H1 (cell line): Measurements from ENCODE around the gene FAM111A. TPM values are rescaled to one million over a fixed set of nuclear protein-coding genes. Genes with fewer than 3 reads are reported as not detected.

ENCODE experiments used
- CTCF ChIA-PET: fragments of 300-600 bp; sonication (Branson Sonifier 250); formaldehyde crosslinking; loops from one replicate; lab custom pipeline; 2021; ENCODE audit not compliant: partially characterized antibody; lab: Charles Lee
- POLR2A ChIA-PET: fragments of 300-600 bp; sonication (Branson Sonifier 250); formaldehyde crosslinking; loops from one replicate; lab custom pipeline; 2021; ENCODE audit warnings: inconsistent platforms; ENCODE audit not compliant: partially characterized antibody; lab: Charles Lee
- DNase-seq, 2 experiments: peaks; one replicate each; pipeline versions ENCODE4 v3.0.0 to v3.0.0-alpha.2; 2010 to 2022; ENCODE audit warnings: low spot score in 2 of 2, low read depth in 1 of 2, mixed read lengths in 1 of 2
- FAIRE-seq: peaks from 2 replicates; lab custom pipeline; 2011; peaks lifted over from hg19 to GRCh38; lab: Jason Lieb, UNC
- H2AFZ ChIP-seq: 2 replicates; pipeline ENCODE4 v1.8.1; 2012; ENCODE audit warnings: low read length, inconsistent platforms
- H2AK5ac ChIP-seq: 2 replicates; pipeline ENCODE4 v1.6.1; 2013; ENCODE audit warnings: low read depth, low read length
- H2BK120ac ChIP-seq: replicated peaks from 2 replicates; pipeline ENCODE3; 2013; ENCODE audit warnings: low read depth, low read length, inconsistent platforms
- H2BK12ac ChIP-seq: 2 replicates; pipeline ENCODE4 v1.6.1; 2013; ENCODE audit warnings: low read depth, low read length
- H2BK15ac ChIP-seq: 2 replicates; pipeline ENCODE4 v1.6.1; 2013; ENCODE audit warnings: low read length
- H2BK20ac ChIP-seq: 2 replicates; pipeline ENCODE4 v1.6.1; 2013; ENCODE audit warnings: low read length
- H2BK5ac ChIP-seq: 2 replicates; pipeline ENCODE4 v1.6.1; 2013; ENCODE audit warnings: low read depth, low read length
- H3K14ac ChIP-seq: 2 replicates; pipeline ENCODE4 v1.6.1; 2013; ENCODE audit warnings: inconsistent platforms; ENCODE audit not compliant: insufficient read length
- H3K18ac ChIP-seq: 2 replicates; pipeline ENCODE4 v1.6.1; 2013; ENCODE audit warnings: low read length; ENCODE audit errors: extremely low read depth
- H3K23ac ChIP-seq: 2 replicates; pipeline ENCODE4 v1.6.1; 2013; ENCODE audit warnings: inconsistent platforms; ENCODE audit not compliant: insufficient read length
- H3K23me2 ChIP-seq: 2 replicates; pipeline ENCODE4 v1.6.1; 2013; ENCODE audit warnings: low read depth, low read length
- H3K27ac ChIP-seq: 2 replicates; pipeline ENCODE4 v1.6.1; 2011; ENCODE audit warnings: low read depth, low read length, inconsistent platforms
- H3K27me3 ChIP-seq, 4 experiments: replicated peaks in 1 of 4; 1 replicate in 1 of 4; 2 replicates in 3 of 4; pipeline versions ENCODE4 v1.6.1 to v1.8.1; 2011 to 2013; ENCODE audit warnings: low read length in 3 of 4, mild to moderate bottlenecking in 3 of 4, inconsistent platforms in 2 of 4, mixed read lengths in 2 of 4, moderate library complexity in 1 of 4; ENCODE audit not compliant: control insufficient read depth in 3 of 4, insufficient read depth in 3 of 4; ENCODE audit errors: extremely low read depth in 1 of 4
- H3K36me3 ChIP-seq, 4 experiments: 2 replicates each; pipeline versions ENCODE4 v1.6.1 to v1.8.1; 2011 to 2013; ENCODE audit warnings: mild to moderate bottlenecking in 4 of 4, low read length in 3 of 4, moderate library complexity in 2 of 4, control low read depth in 1 of 4, inconsistent platforms in 1 of 4; ENCODE audit not compliant: insufficient read depth in 4 of 4, control insufficient read depth in 2 of 4
- H3K4ac ChIP-seq: replicated peaks from 2 replicates; pipeline ENCODE3; 2013; ENCODE audit warnings: low read length, low read depth, mixed read lengths, inconsistent platforms; ENCODE audit not compliant: insufficient read length
- H3K4me1 ChIP-seq, 4 experiments: replicated peaks in 1 of 4; 1 replicate in 1 of 4; 2 replicates in 3 of 4; pipeline versions ENCODE4 v1.6.1 to v1.8.1; 2011 to 2013; ENCODE audit warnings: low read length in 3 of 4, inconsistent platforms in 2 of 4, mixed read lengths in 1 of 4; ENCODE audit not compliant: insufficient read depth in 4 of 4, control insufficient read depth in 3 of 4
- H3K4me2 ChIP-seq, 2 experiments: 2 replicates each; pipeline versions ENCODE4 v1.6.1 to v1.8.1; 2011 to 2013; ENCODE audit warnings: low read depth in 2 of 2, low read length in 2 of 2, control low read depth in 1 of 2, inconsistent platforms in 1 of 2, mild to moderate bottlenecking in 1 of 2; ENCODE audit not compliant: insufficient read depth in 1 of 2
- H3K4me3 ChIP-seq, 4 experiments: fragments of 200-600, 300-600 bp in 1 of 4; sonication (generic), shearing (Covaris generic), sonication (Bioruptor Twin) in 1 of 4; 2 replicates each; pipeline versions ENCODE4 v1.5.1 to v1.8.1; 2011 to 2016; ENCODE audit warnings: low read length in 4 of 4, low read depth in 3 of 4, control low read depth in 2 of 4, inconsistent platforms in 2 of 4, mild to moderate bottlenecking in 2 of 4, mixed read lengths in 1 of 4, moderate library complexity in 1 of 4; ENCODE audit not compliant: insufficient read depth in 2 of 4; ENCODE audit errors: extremely low read depth in 1 of 4
- H3K56ac ChIP-seq: replicated peaks from 2 replicates; pipeline ENCODE3; 2013; ENCODE audit warnings: low read depth, mild to moderate bottlenecking, mixed read lengths, low read length, inconsistent platforms; ENCODE audit not compliant: insufficient read length
- H3K79me1 ChIP-seq: 2 replicates; pipeline ENCODE4 v1.6.1; 2013; ENCODE audit warnings: low read depth, low read length, control low read depth
- H3K79me2 ChIP-seq, 2 experiments: 2 replicates each; pipeline versions ENCODE4 v1.6.1 to v1.8.1; 2012 to 2013; ENCODE audit warnings: low read length in 2 of 2, mild to moderate bottlenecking in 2 of 2, inconsistent platforms in 1 of 2; ENCODE audit not compliant: insufficient read depth in 2 of 2, control insufficient read depth in 1 of 2
- H3K9ac ChIP-seq, 4 experiments: replicated peaks in 1 of 4; 1 replicate in 1 of 4; 2 replicates in 3 of 4; pipeline versions ENCODE4 v1.6.1 to v1.8.1; 2011 to 2013; ENCODE audit warnings: low read depth in 3 of 4, low read length in 3 of 4, control low read depth in 2 of 4, mild to moderate bottlenecking in 2 of 4, moderate library complexity in 2 of 4, inconsistent platforms in 1 of 4; ENCODE audit errors: extremely low read depth in 1 of 4
- H3K9me3 ChIP-seq, 2 experiments: 2 replicates each; pipeline versions ENCODE4 v1.6.1 to v1.8.1; 2012 to 2013; ENCODE audit warnings: mild to moderate bottlenecking in 2 of 2, moderate library complexity in 2 of 2, control low read depth in 1 of 2, inconsistent platforms in 1 of 2, low read depth in 1 of 2, low read length in 1 of 2, mixed read lengths in 1 of 2; ENCODE audit not compliant: insufficient read depth in 2 of 2
- H4K20me1 ChIP-seq, 2 experiments: replicated peaks in 1 of 2; 2 replicates each; pipeline versions ENCODE3 to v1.8.1; 2011 to 2013; ENCODE audit warnings: inconsistent platforms in 2 of 2, low read length in 2 of 2, mild to moderate bottlenecking in 1 of 2; ENCODE audit not compliant: insufficient read depth in 2 of 2, control insufficient read depth in 1 of 2
- H4K5ac ChIP-seq: 2 replicates; pipeline ENCODE4 v1.6.1; 2013; ENCODE audit warnings: low read length, low read depth, mixed read lengths, inconsistent platforms; ENCODE audit not compliant: insufficient read length
- H4K8ac ChIP-seq: 2 replicates; pipeline ENCODE4 v1.8.0; 2013; ENCODE audit warnings: mild to moderate bottlenecking, moderate library complexity, low read length, inconsistent platforms; ENCODE audit not compliant: insufficient read depth; ENCODE audit errors: extremely low read depth
- H4K91ac ChIP-seq: replicated peaks from 2 replicates; pipeline ENCODE3; 2013; ENCODE audit warnings: low read length, mixed read lengths, inconsistent platforms; ENCODE audit not compliant: insufficient read length
- CREB1 ChIP-seq: IDR thresholded peaks from 2 replicates; pipeline ENCODE4 v1.6.1; 2012; ENCODE audit warnings: inconsistent platforms
- CTCF ChIP-seq, 3 experiments: IDR thresholded peaks; 1 replicate in 2 of 3; 2 replicates in 1 of 3; pipeline versions ENCODE4 v1.5.1 to v1.6.1; 2011; ENCODE audit warnings: low read length in 3 of 3, mild to moderate bottlenecking in 3 of 3, inconsistent platforms in 2 of 3, low read depth in 1 of 3, moderate library complexity in 1 of 3; ENCODE audit not compliant: insufficient read depth in 1 of 3; ENCODE audit errors: control extremely low read depth in 1 of 3
- EGR1 ChIP-seq: IDR thresholded peaks from 2 replicates; pipeline ENCODE4 v1.6.1; 2011; ENCODE audit warnings: low read depth, low read length, borderline replicate concordance
- MAX ChIP-seq: IDR thresholded peaks from 2 replicates; pipeline ENCODE4 v1.6.1; 2012; ENCODE audit warnings: inconsistent platforms
- polyA plus RNA-seq, 7 experiments: library from polyadenylated mRNA; depleted of rRNA in 3 of 7; stranded (reverse) in 5 of 7; unstranded in 2 of 7; fragments of >200 nt in 5 of 7; fragments of 200-250 nt in 2 of 7; gene quantifications; 1 replicate in 5 of 7; 2 replicates in 1 of 7; 4 replicates in 1 of 7; pipeline versions ENCODE4 v1.2.1 to v1.2.3, GENCODE V29; 2011 to 2013; ENCODE audit warnings: missing spikeins in 2 of 7, mixed read lengths in 2 of 7
- total RNA-seq: library from RNA; stranded (reverse); fragmentation: NEBNext Ultra II Directional; extraction: Animal tissue kit (Norgen Biotek cat#: 25700); gene quantifications from 2 replicates; pipeline ENCODE4 v1.2.1, GENCODE V29; 2021

FAM111A gene
- total and polyA plus RNA-seq, 2 of the 8 experiments (the other 6 are each of a cell fraction or from before 2014, with no cell fraction given): 10.2 to 29.9 TPM

- Histone ChIP-seq H3K23me2 (peaks cover 8% of the 10 kb centered on the region; the same call in 1 of the 2 replicates), H3K56ac (no peak overlapping the region), H2BK12ac (no peak overlapping the region), H3K18ac (no peak overlapping the region), H3K9me3 (no peaks in the 10 kb centered on the region), H3K27ac (no peak overlapping the region), H2BK15ac (no peak overlapping the region), H3K36me3 (peaks cover 0 to 6% (median 0%) of the 10 kb centered on the region in 4 experiments; a peak in 2 of 8 replicates), H3K4me1 (peaks cover 6 to 19% (median 12%) of the 10 kb centered on the region in 4 experiments; a peak in 6 of 7 replicates), H2BK20ac (no peak overlapping the region), H3K79me1 (peaks cover 4% of the 10 kb centered on the region; the same call in 1 of the 2 replicates), H3K4me2 (no peak overlapping the region), H4K91ac (no peak overlapping the region), H3K23ac (no peak overlapping the region), H4K20me1 (peaks cover 2 to 5% of the 10 kb centered on the region in 2 experiments), H4K8ac (no peak overlapping the region), H3K79me2 (peaks cover 0 to 14% of the 10 kb centered on the region in 2 experiments; a peak in 2 of 4 replicates), H3K9ac (no peak overlapping the region), H2AFZ (no peak overlapping the region), H2BK120ac (no peak overlapping the region), H3K4me3 (no peak overlapping the region), H3K27me3 (no peaks in the 10 kb centered on the region), H3K4ac (no peak overlapping the region), H2AK5ac (no peak overlapping the region), H3K14ac (no peak overlapping the region), H2BK5ac (no peak overlapping the region), H4K5ac (no peak overlapping the region)
- TF ChIP-seq MAX: no peak
- no peak for TF ChIP-seq CTCF (IDR thresholded peaks at IDR 0.05; ENCODE audit: control extremely low read depth in 1 of 3, insufficient read depth in 1 of 3, low read depth in 1 of 3, low read length in 3 of 3)
- no peak for TF ChIP-seq EGR1
- no peak for TF ChIP-seq CREB1
- ChIA-PET POLR2A (no interaction called here), CTCF (interaction anchor here (1.5 to 9.6 kb wide), 3 partner anchors 8 to 120 kb away, joined by 3 to 96 read pairs (median 25); no protein-coding TSS in a partner anchor)
- FAIRE-seq (no peak), DNase-seq (no peak)
These were observed 35.7 kb downstream of the FAM111A start for GRCh38 chr11:59178402-59178801.
